Measurements from ENCODE around the gene GDA. TPM values are rescaled to one million over a fixed set of nuclear protein-coding genes. Genes with fewer than 3 reads are reported as not detected.

GDA gene
- total RNA-seq, 1 donor from 2014 or later = 1.2 TPM

DNA sequence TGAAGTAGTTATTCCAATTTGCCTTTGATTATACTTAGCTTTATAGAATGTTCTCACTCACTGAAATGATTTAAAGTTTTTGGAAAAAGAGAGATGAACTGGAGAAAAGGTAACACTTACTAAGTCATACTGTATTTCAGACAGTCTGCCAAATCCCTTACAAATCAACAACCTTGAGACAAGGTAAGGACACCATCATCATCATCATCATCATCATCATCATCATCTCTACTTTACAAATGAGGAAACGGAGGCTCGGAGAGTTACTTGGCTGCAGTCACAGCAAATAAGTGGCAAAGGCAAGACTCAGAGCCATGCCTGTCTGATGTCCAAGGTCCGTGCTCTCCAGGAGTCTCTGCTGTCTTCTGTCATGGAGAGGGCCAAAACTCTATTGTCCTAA, 9.4 kb downstream of the GDA start:
- H3K4me3 ChIP-seq (ENCODE audit: low read depth, low read length) = no peak overlapping the region
- TF ChIP-seq, protein P1, sequence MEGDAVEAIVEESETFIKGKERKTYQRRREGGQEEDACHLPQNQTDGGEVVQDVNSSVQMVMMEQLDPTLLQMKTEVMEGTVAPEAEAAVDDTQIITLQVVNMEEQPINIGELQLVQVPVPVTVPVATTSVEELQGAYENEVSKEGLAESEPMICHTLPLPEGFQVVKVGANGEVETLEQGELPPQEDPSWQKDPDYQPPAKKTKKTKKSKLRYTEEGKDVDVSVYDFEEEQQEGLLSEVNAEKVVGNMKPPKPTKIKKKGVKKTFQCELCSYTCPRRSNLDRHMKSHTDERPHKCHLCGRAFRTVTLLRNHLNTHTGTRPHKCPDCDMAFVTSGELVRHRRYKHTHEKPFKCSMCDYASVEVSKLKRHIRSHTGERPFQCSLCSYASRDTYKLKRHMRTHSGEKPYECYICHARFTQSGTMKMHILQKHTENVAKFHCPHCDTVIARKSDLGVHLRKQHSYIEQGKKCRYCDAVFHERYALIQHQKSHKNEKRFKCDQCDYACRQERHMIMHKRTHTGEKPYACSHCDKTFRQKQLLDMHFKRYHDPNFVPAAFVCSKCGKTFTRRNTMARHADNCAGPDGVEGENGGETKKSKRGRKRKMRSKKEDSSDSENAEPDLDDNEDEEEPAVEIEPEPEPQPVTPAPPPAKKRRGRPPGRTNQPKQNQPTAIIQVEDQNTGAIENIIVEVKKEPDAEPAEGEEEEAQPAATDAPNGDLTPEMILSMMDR (conservative IDR thresholded peaks at IDR 0.05; ENCODE audit: low read depth, low read length) = no peak
- DNase-seq (ENCODE audit: low read depth) = no peak

DNA sequence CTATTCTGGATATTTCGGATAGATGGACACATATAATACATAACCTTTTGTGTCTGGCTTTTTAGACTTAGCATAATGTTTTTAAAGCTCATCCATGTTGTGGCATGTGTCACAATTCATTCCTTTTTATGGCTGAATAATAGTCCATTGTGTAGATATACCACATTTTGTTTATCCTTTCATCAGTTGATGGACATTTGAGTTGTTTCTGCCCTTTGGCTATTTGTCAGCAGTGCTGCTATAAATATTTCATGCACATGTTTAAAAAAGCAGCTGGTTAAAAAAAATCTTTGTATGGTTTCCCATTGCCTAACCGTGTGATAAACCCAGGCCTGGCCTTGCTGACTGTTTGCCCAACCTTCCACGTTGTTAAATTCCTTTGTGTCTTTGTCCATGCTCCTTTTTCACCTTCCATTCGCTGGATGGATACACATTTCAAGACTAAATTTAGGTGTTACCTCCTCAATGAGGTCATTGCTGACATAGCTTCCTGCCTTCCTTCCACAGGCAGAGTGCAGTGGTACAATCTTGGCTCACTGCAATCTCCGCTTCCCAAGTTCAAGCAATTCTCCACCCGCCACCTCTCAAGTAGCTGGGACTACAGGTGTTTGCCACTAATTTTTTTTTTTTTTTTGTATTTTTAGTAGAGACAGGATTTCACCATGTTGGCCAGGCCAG, 11.3 kb downstream of the GDA start:
- TF ChIP-seq, protein P1 (conservative IDR thresholded peaks at IDR 0.05; ENCODE audit: low read depth, low read length) = no peak
- DNase-seq (ENCODE audit: low read depth) = no peak
- no peak overlapping the region for H3K4me3 ChIP-seq (ENCODE audit: low read depth, low read length)

DNA sequence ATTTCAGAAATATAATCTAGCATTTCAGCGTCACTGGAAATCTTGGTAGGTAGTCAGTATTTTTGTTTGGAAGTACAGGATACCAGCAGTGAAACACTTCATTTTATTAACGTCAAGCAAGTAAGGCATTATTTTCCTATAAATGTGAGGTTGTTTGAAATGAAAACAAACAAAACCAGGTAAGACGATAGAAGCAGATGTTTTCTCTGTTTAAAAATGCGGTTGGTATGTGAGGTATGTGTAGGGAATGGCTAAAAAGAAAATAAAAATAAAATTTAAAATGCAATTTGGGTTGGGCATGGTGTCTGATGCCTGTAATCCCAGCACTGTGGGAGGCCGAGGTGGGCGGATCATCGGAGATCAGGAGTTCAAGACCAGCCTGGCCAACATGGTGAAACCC, 16.1 kb downstream of the GDA start:
- TF ChIP-seq, protein P1 (conservative IDR thresholded peaks at IDR 0.05; ENCODE audit: low read depth, low read length) = no peak
- no peak overlapping the region for H3K4me3 ChIP-seq (ENCODE audit: low read depth, low read length)
- no peak for DNase-seq (ENCODE audit: low read depth)

DNA sequence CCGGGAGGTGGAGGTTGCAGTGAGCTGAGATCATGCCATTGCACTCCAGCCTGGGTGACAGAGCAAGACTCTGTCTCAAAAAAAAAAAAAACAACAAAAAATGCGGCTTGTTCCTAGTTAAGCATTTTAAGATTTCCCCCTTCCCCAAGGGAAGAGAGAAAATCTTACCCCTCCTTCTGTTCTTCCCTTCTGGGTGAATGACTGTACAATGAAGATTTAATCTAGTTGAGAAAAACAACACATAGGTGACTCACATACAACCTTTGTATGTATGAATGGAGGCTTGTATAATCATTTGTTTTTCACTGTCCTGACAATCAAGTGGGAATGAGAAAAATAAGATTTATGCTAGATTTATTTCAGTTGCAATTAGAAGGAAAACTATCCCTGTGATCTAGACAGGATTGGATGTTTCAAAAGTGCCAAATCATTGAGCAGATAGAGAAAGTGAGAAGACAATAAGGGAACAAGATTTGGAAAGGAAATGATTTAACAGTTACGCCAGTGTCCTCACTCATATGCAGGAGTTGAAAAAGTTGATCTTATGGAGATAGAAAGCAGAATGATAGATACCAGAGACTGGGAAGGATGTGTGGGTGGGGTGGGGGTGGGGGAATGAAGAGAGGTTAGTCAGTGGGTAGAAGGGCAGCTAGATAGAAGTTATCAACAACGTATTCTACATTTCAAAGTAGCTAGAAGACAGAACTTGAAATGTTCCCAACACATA, 16.7 kb downstream of the GDA start:
- TF ChIP-seq, protein P1 (conservative IDR thresholded peaks at IDR 0.05; ENCODE audit: low read depth, low read length) = no peak
- DNase-seq (ENCODE audit: low read depth) = no peak
- no peak overlapping the region for H3K4me3 ChIP-seq (ENCODE audit: low read depth, low read length)

DNA sequence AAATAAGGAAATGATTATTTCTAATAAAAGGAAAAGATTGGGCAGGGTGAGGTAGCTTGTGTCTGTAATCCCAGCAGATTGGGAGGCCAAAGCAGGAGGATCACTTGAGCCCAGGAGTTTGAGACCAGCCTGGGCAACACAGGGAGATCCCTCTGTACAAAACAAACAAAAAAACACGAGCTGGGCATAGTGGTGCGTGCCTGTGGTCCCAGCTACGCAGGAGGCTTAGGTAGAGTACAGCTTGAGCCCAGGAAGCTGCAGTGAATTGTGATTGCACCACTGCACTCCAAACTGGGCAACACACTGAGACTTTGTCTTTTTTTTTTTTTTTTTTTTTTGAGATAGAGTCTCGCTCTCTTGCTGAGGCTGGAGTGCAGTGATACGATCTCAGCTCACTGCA, 18.8 kb downstream of the GDA start:
- no peak for DNase-seq (ENCODE audit: low read depth)
- no peak overlapping the region for H3K4me3 ChIP-seq (ENCODE audit: low read depth, low read length)
- TF ChIP-seq, protein P1 (conservative IDR thresholded peaks at IDR 0.05; ENCODE audit: low read depth, low read length) = no peak

DNA sequence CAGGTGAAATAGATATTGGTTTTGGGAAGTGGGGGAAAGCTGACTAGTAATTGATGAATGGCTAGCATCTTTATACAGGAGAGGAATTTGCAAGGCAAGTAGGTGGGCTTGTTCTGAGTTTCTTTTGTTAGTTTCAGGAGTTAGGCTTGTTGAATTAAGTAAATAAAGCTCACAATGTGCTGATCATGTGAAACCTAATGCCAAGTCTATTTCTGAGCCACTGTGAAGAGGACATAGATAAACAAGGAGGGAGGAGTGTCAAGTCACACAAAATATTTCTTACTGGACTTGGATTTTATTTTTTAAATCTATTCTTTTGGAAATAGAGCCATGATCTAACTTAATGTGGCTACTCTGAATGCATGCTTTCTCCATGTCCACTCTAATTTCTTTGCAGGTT, 19.9 kb downstream of the GDA start:
- TF ChIP-seq, protein P1 (conservative IDR thresholded peaks at IDR 0.05; ENCODE audit: low read depth, low read length) = no peak
- H3K4me3 ChIP-seq (ENCODE audit: low read depth, low read length) = no peak overlapping the region
- no peak for DNase-seq (ENCODE audit: low read depth)

DNA sequence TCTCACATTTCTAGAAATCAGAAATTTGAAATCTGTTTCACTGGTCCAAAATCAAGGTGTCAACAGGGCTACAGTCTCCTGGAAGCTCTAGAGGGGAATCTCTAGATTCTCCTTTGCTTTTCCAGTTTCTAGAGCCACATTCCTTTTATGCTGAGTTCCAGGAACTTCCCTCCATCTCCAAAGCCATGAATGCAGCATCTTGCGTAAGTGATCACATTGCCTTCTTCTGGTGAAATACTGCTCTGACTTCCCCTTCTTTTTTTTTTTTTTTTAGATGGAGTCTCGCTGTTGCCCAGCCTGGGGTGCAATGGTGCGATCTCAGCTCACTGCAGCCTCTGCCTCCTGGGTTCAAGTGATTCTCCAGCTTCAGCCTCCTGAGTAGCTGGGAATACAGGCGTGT, 23.8 kb downstream of the GDA start:
- TF ChIP-seq, protein P1 (conservative IDR thresholded peaks at IDR 0.05; ENCODE audit: low read depth, low read length) = no peak
- no peak overlapping the region for H3K4me3 ChIP-seq (ENCODE audit: low read depth, low read length)
- no peak for DNase-seq (ENCODE audit: low read depth)
